HG03280 (cell line): ENCODE data around the gene PKN2.
"Not testable (repeated sequence)": the region's sequence is repeated elsewhere in the genome, so short reads cannot be mapped to it uniquely, and the experiment has no call there.

Source experiments
- ATAC-seq: cut with Tn5 transposase; IDR thresholded peaks from one replicate; pipeline ENCODE4 v1.9.1; 2021; ENCODE audit warnings: mild to moderate bottlenecking, moderate library complexity; ENCODE audit not compliant: unreplicated experiment

The PKN2 gene

GRCh38 chr1:88678405-88678804 lies 5.7 kb upstream of the PKN2 start:
- ATAC-seq = no peak

- ATAC-seq = no peak
Observed at GRCh38 chr1:88680471-88680870, 3.6 kb upstream of the PKN2 start.

GRCh38 chr1:88680911-88681622 lies 3.0 kb upstream of the PKN2 start:
- no peak for ATAC-seq

- peak; percentile 38 for ATAC-seq
Observed at GRCh38 chr1:88684482-88685258, 597 bp downstream of the PKN2 start.

GRCh38 chr1:88685259-88685620 lies 1.2 kb downstream of the PKN2 start:
- no peak for ATAC-seq

GRCh38 chr1:88691540-88691939 lies 7.5 kb downstream of the PKN2 start:
- no peak for ATAC-seq

GRCh38 chr1:88695781-88696180 lies 11.7 kb downstream of the PKN2 start:
- no peak for ATAC-seq

GRCh38 chr1:88697503-88697902 lies 13.4 kb downstream of the PKN2 start:
- ATAC-seq = no peak

- ATAC-seq = no peak
Observed at GRCh38 chr1:88698140-88698539, 14.1 kb downstream of the PKN2 start.

GRCh38 chr1:88698764-88699163 lies 14.7 kb downstream of the PKN2 start:
- ATAC-seq = no peak

- ATAC-seq = no peak
Observed at GRCh38 chr1:88700425-88701013, 16.4 kb downstream of the PKN2 start.

GRCh38 chr1:88701275-88701674 lies 17.2 kb downstream of the PKN2 start:
- ATAC-seq = peak; percentile 82

- ATAC-seq = not testable (repeated sequence)
Observed at GRCh38 chr1:88701793-88702192, 17.7 kb downstream of the PKN2 start.

GRCh38 chr1:88708011-88708410 lies 23.9 kb downstream of the PKN2 start:
- ATAC-seq = no peak

- ATAC-seq = not testable (repeated sequence)
Observed at GRCh38 chr1:88712907-88713306, 28.8 kb downstream of the PKN2 start.

GRCh38 chr1:88716571-88716970 lies 32.5 kb downstream of the PKN2 start:
- ATAC-seq = not testable (repeated sequence)

- no peak for ATAC-seq
Observed at GRCh38 chr1:88722492-88722891, 38.4 kb downstream of the PKN2 start.

GRCh38 chr1:88726697-88727096 lies 42.6 kb downstream of the PKN2 start:
- no peak for ATAC-seq

GRCh38 chr1:88727205-88727604 lies 43.1 kb downstream of the PKN2 start:
- no peak for ATAC-seq

- ATAC-seq = no peak
Observed at GRCh38 chr1:88729297-88729696, 45.2 kb downstream of the PKN2 start.

GRCh38 chr1:88730132-88730675 lies 46.1 kb downstream of the PKN2 start:
- no peak for ATAC-seq

GRCh38 chr1:88730995-88731394 lies 46.9 kb downstream of the PKN2 start:
- ATAC-seq = no peak
